Measurements from ENCODE around the gene UIMC1. TPM values are rescaled to one million over a fixed set of nuclear protein-coding genes. Genes with fewer than 3 reads are reported as not detected.

The UIMC1 gene
- polyA plus RNA-seq, 1 donor = 29.0 TPM

- no peak for DNase-seq
Observed at GRCh38 chr5:176868126-176868525, 138.5 kb downstream of the UIMC1 start.

GRCh38 chr5:176866707-176867310 lies 139.8 kb downstream of the UIMC1 start:
- DNase-seq = no peak

GRCh38 chr5:176865964-176866363 lies 140.6 kb downstream of the UIMC1 start:
- no peak for DNase-seq

GRCh38 chr5:176864755-176865154 lies 141.8 kb downstream of the UIMC1 start:
- DNase-seq = no peak

GRCh38 chr5:176863765-176864098 lies 142.8 kb downstream of the UIMC1 start:
- DNase-seq = no peak

GRCh38 chr5:176863041-176863764 lies 143.4 kb downstream of the UIMC1 start:
- DNase-seq = no peak

- DNase-seq = no peak
Observed at GRCh38 chr5:176862330-176862995, 144.1 kb downstream of the UIMC1 start.

- DNase-seq = no peak
Observed at GRCh38 chr5:176861276-176861675, 145.3 kb downstream of the UIMC1 start.

- DNase-seq = no peak
Observed at GRCh38 chr5:176860381-176860780, 146.2 kb downstream of the UIMC1 start.

- DNase-seq = no peak
Observed at GRCh38 chr5:176859916-176860315, 146.7 kb downstream of the UIMC1 start.

- DNase-seq = no peak
Observed at GRCh38 chr5:176857894-176858273, 148.7 kb downstream of the UIMC1 start.

GRCh38 chr5:176857216-176857893 lies 149.2 kb downstream of the UIMC1 start:
- DNase-seq = no peak

GRCh38 chr5:176856746-176857145 lies 149.8 kb downstream of the UIMC1 start:
- no peak for DNase-seq

- DNase-seq = no peak
Observed at GRCh38 chr5:176855598-176855997, 151.0 kb downstream of the UIMC1 start.

Other genes starting within 250 kb of the UIMC1 start
- gene UNC5A, start 196.2 kb downstream of the UIMC1 start, polyA plus RNA-seq (ENCODE audit: insufficient read length) = 1.1 TPM
- 1.4 TPM for gene HK3, start 107.4 kb downstream of the UIMC1 start, polyA plus RNA-seq (ENCODE audit: insufficient read length)
- 16.5 TPM for gene ZNF346, start 15.9 kb upstream of the UIMC1 start, polyA plus RNA-seq (ENCODE audit: insufficient read length)
- gene FGFR4, start 80.1 kb upstream of the UIMC1 start, polyA plus RNA-seq (ENCODE audit: insufficient read length) = 195 TPM
- 47.8 TPM for gene NSD1, start 127.0 kb upstream of the UIMC1 start, polyA plus RNA-seq (ENCODE audit: insufficient read length)